Measurements from ENCODE around the gene LLGL1. TPM values are rescaled to one million over a fixed set of nuclear protein-coding genes. Genes with fewer than 3 reads are reported as not detected.
"Not testable (repeated sequence)": the region's sequence is repeated elsewhere in the genome, so short reads cannot be mapped to it uniquely, and the experiment has no call there.

LLGL1 gene
- total and polyA plus RNA-seq, 9 donors: 2.5 to 28.0 (median 21.6) TPM

GRCh38 chr17:18213666-18214270 lies 11.7 kb upstream of the LLGL1 start:
- Histone ChIP-seq H3K36me3 (no peaks in the 10 kb centered on the region), H3K27me3 (no peaks in the 10 kb centered on the region), H3K9me3 (no peaks in the 10 kb centered on the region), H3K27ac (no peak overlapping the region), H3K4me3 (no peak overlapping the region), H3K4me1 (ENCODE audit: insufficient read depth) (no peaks in the 10 kb centered on the region)
- no peak for DNase-seq
- 56 to 61% (median 59%) methylated on average over 7 of the region's 7 CpGs for WGBS, 3 donors
- TF ChIP-seq EP300 (IDR thresholded peaks at IDR 0.05): no peak
- intact Hi-C loops (cut with DNase I): no loop called here

GRCh38 chr17:18216906-18217305 lies 8.5 kb upstream of the LLGL1 start:
- H3K4me1 ChIP-seq (ENCODE audit: insufficient read depth); H3K4me3 ChIP-seq; intact Hi-C loops (cut with DNase I); H3K27me3 ChIP-seq; H3K9me3 ChIP-seq; H3K36me3 ChIP-seq; DNase-seq; H3K27ac ChIP-seq: not testable (repeated sequence)
- 76 to 85% (median 80%) methylated on average over 11 of the region's 11 CpGs for WGBS, 3 donors

DNA sequence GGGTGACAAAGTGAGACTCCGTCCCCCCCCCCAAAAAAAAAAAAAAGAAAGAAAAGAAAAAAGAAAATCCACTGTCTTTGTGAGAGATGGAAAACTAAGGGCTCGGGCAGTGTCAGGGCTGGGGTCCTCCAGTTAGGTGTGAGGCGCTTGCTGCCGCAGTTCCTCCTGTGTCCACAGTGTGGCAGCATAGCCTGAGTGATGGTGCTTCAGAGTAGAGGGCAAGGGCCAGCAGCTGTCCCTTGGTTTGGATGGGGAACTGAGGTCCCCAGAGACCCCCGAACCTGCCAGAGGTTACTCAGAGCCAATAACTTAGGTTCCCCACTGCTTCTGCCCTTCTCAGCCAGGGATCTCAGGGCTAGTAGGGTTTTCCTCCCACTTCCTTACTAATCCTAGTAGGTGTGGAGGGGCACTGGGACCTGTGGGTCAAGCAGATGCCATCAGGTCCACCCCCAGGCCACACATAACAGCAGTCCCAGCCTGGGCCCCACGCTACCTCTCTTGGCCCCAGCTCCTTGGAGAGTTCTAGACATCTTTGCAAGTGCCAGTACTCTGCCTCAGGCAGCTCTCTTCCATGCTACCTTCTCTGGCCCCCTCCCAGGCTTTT lies 7.9 kb upstream of the LLGL1 start:
- H3K4me1 ChIP-seq (ENCODE audit: insufficient read depth): no peaks in the 10 kb centered on the region
- no peaks in the 10 kb centered on the region for H3K36me3 ChIP-seq
- H3K27me3 ChIP-seq: no peaks in the 10 kb centered on the region
- no peak overlapping the region for H3K27ac ChIP-seq
- TF ChIP-seq EP300 (IDR thresholded peaks at IDR 0.05) (no peak), CTCF (IDR thresholded peaks at IDR 0.05) (peak; percentile 69 to 76 (median 76)), POLR2A (IDR thresholded peaks at IDR 0.05) (no peak)
- peak; percentile 64 to 87 (median 80) for DNase-seq
- 21 to 28% (median 24%) methylated on average over 5 to 6 of the region's 6 CpGs for WGBS, 3 donors
- no peak overlapping the region for H3K4me3 ChIP-seq
- no peaks in the 10 kb centered on the region for H3K9me3 ChIP-seq
- intact Hi-C loops (cut with DNase I): no loop called here

DNA sequence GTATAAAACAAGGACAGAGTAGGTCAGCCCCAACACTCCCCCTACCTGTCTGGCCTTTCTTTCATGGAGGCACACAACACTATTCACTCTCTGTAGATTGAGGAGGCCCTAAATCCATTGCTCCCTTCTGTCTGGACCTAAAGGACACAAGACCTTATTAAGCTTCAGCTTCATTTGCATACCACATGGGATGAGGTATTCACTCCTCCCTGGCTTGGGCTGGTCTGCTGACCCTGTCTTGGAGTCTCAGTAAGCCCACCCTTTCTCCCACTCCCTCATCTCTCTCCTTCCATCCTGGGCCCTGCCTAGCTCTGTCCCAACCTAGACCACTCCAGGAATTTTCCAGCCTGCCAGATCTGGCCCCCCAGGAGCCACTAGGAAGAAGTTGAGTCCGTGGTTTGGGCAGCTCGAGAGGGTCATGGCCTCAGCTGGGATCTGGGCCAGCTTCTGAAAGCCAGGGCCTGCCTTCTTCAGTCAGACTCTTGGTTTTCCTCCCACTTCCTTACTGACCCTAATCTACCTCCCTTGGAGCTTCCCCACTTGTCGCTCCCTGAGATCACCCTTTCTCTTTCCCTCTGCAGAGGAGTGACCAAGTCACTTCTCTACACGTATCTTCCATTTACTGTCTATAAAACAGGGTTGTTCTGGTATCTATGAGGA lies 6.5 kb upstream of the LLGL1 start:
- Histone ChIP-seq H3K27me3 (no peaks in the 10 kb centered on the region), H3K27ac (peak overlapping the region in 1 of 2 donors; percentile 51), H3K4me1 (ENCODE audit: insufficient read depth) (no peaks in the 10 kb centered on the region), H3K4me3 (no peak overlapping the region), H3K9me3 (no peaks in the 10 kb centered on the region), H3K36me3 (no peaks in the 10 kb centered on the region)
- DNase-seq: peak; percentile 57 to 86 (median 74)
- TF ChIP-seq CTCF (IDR thresholded peaks at IDR 0.05) (no peak), EP300 (IDR thresholded peaks at IDR 0.05) (no peak), POLR2A (IDR thresholded peaks at IDR 0.05) (no peak)
- WGBS, 3 donors: 7 to 22% (median 9%) methylated on average over 4 of the region's 4 CpGs
- intact Hi-C loops (cut with DNase I): no loop called here

DNA sequence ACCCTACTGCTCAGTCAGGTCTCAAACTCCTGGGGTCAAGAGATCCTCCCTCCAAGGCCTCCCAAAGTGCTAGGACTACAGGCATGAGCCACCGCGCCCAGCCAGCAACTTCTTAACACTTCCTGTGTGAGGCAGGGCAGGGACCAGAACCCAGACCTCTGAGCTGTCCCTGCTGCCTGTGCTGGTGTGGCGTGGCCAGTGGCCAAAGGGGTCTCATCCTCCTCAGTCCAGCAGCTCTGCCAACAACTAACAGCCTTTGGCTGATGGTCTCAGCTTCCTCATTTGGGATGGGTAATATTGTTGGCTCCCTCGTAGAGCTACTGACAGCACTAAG lies 1.4 kb upstream of the LLGL1 start:
- H3K4me1 ChIP-seq (ENCODE audit: insufficient read depth): peaks cover 3% of the 10 kb centered on the region
- 85 to 94% (median 88%) methylated on average over 4 of the region's 4 CpGs for WGBS, 3 donors
- H3K27ac ChIP-seq: no peak overlapping the region
- intact Hi-C loops (cut with DNase I): loop anchor here in 1 of 4 donors (10.0 kb wide), 1 partner anchor 69 kb away; no protein-coding TSS in a partner anchor
- no peaks in the 10 kb centered on the region for H3K27me3 ChIP-seq
- TF ChIP-seq CTCF (IDR thresholded peaks at IDR 0.05) (no peak), EP300 (IDR thresholded peaks at IDR 0.05) (no peak)
- H3K4me3 ChIP-seq: no peak overlapping the region
- H3K36me3 ChIP-seq: no peaks in the 10 kb centered on the region
- H3K9me3 ChIP-seq: no peaks in the 10 kb centered on the region
- no peak for DNase-seq
